HG03280 (cell line): Measurements from ENCODE around the gene LRTM2.
A peak's percentile ranks its signal among the peaks of the same experiment; 100 is the strongest.
"Not testable (repeated sequence)": the region's sequence is repeated elsewhere in the genome, so short reads cannot be mapped to it uniquely, and the experiment has no call there.

Experiments
- ATAC-seq: cut with Tn5 transposase; IDR thresholded peaks from one replicate; pipeline ENCODE4 v1.9.1; 2021; ENCODE audit warnings: mild to moderate bottlenecking, moderate library complexity; ENCODE audit not compliant: unreplicated experiment

LRTM2 gene

DNA sequence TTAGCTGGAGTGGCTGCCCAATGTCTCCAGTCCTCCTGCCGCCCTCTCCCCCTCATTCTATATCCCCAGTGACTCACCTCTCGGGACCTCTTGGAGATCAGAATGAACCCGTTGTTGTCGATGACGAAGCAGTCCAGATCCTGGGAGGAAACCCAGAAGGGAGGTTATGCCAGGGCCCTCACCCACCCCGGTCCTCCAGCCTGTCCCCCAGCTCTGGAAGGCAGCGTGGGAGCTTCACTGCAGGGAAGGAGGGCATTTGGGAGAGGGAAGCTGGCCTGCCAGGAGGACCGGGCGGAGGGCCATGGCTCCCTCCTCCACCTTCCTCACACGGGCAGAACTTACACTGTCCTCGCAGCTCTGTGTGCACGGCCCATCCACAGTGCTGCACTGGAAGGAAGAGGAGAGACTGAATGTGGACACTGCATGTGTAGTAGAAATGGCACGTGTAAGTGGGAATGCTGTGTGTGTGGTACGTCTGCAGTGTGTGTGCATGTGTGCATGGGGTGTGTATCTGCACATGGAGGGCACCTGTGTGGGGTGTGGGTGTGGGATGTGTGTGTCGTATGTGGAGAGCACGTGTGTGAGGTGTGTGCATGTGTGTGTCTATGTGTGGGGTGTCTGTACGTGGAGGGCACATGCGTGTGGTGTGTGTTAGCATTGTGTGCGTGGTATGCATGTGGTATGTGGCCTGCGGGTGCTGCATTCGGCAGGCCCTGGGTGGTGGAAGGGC lies 10.0 kb upstream of the LRTM2 start:
- ATAC-seq, result no peak

DNA sequence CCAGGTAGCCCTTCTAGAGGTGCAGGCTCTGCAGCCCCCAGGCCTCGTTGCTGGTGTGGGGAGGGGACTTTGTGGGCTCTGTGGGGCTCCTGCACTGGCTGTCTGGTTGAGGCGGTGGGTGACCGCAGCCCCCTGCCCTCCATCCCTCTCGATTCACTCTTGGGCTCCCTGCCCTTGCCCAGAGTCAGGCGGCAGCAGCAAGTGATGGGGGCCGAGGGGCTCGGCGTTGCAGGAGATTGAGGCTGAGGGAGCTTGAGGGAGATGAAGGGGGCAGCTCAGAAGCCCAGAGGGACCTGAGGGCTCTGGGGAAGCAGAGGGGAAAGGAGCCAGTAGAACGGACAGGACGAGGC lies 9.5 kb upstream of the LRTM2 start:
- ATAC-seq, result no peak

DNA sequence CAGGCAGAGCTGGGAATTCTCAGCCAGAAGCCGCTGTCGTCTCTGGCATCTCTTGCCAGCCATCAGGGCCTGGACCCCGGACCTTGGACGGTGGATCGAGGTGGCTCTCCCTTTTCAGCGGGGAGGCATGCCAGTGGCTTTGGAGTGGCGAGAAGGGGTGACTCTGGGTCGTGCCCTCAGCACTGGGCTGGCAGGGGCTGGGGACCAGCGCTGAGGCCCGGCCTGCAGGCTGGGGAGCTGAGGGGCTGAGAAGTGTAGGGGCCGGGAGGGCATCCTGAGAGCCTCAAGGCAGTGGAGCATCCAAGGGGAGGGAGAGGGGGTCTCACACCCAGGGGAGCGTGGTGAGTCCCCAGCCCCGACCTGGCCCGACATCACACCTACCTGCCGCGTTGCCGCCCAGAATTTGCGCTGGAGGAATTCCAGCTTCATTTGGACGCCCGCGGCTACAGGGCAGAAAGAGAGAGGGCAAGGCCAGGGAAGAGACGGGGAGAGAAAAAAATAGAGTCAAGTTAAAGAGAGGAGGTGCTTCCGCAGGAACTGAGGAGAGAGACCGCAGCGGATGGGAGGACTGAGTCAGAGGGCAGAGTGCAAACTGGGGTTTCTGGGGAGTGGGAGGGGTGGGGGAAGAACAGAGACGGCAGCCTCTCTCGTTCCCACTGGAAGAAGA lies 9.0 kb upstream of the LRTM2 start:
- ATAC-seq, result no peak

DNA sequence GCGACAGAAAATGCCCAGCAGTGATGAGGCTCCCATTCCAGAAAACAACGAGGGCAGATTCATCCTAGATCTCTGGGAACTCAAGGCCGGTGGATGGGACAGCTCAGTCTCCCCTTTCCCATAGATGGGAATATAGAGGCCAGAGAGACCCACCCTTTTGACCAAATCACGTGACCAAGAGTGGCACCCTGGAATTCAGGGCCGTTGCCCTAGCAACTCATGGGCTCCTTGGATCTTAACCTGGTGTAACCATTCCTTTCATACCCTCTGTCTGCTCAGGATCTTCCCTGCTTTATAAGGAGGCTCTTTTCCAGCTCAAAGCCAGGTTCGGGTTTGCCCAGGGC lies 8.4 kb upstream of the LRTM2 start:
- ATAC-seq, result no peak

DNA sequence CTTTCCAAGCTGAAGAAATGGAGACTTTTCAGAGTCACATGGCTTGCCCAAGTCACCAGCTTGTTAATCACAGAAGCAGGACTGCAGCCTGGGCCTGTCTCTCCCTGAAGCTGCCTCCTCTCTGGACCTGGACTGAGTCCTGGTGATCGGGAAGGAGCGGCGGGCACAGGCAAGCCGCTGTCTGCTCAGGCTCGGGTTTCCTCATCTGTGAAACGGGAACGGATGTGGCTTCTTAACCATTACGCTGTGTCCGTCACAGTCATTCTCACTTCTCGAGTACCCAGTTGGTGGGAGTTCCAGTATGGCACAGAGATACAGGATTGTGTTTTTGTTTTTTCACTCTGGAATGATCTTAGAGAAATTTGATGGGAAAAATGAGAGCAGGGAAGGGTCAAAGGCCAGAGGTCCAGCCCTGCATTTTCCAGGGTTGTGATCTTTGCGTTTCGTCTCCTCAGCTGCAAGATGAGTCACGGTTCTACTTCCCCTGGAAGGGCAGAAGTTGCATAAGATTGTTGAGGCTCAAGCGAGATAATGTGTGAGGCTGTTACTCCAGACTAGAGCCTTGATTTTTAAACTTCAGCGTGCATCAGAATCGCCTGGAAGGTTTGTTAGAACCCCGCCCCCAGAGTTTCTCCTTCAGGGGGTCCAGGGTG lies 7.6 kb upstream of the LRTM2 start:
- ATAC-seq, result peak; percentile 64

DNA sequence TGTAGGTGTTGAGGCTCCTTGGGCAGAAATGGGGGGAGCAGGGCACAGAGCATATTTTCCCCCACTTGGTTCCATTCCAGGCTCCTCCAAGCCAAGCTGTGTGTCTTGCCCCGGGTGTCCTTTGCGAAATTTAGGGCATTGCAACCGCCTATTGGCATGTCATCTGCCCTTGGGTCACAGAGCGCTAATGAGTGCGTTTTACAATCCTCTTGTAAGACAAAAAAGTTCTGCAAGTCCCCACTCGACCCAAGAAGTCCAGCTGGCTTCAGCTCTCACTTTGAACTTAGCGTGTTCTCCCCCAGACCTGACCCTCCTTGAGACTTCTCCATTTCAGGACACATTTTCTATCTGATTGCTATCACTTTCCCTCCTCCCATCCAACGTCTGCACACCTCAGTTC lies 6.1 kb upstream of the LRTM2 start:
- no peak for ATAC-seq

DNA sequence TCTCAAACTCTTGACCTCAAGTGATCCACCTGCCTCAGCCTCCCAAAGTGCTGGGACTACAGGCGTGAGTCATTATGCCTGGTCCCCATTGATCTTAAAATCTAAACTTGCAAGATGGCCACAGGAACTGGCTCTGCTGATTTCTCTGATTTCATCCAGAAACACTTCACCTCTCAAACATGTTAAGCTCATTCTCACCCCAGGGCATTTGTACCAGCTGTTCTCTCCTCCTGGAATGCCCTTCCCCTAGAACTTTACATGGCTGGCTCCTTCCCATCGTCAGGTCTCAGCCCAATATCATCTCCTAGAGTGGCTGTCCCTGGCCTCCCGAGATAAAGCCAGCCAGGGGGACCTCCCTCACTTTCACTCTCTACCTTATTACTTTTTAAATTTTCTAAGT lies 5.3 kb upstream of the LRTM2 start:
- no peak for ATAC-seq

DNA sequence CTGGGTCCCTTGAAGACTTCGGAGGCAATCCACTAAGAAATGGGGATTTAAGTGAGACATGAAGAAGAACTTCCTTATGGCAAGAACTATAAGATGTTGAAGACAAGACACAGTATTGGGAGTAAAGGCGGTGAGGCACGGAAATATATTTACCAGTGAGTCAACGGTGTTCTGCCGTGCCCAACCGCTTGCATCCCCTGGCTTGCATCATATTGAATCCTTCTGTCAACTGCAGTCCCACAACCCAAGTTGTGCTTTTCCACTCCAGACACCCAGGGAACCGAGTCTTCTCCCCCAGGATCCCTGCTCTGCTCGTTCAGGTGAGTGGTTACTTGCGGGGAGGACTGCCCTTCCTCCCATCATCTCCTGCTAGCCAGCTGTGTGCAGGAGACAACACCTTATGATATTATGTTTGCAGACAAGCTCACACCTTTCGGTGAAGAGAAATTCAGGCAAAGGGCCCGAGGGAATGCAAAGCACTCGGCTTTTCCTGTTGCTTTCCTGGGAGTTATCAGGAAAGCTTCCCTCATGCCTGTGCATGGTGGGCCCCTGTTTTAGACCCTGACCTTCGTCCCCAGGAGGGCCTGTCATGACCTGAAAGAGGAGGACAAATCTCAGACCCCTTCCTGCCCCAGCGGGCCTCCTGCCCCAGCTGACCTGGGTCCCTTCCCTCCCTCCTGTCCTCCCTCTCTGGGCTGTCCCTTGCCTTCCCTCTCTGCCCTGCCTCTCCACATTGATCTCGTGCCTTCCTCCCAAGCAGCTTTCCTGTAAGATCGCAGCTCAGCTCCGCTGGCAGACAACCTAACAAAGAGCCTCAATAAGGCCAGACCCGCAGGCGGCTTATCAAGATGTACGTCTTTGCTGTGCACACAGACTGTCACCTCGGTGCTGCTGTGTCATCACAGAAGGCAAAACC lies 4.3 kb upstream of the LRTM2 start:
- ATAC-seq, result no peak

DNA sequence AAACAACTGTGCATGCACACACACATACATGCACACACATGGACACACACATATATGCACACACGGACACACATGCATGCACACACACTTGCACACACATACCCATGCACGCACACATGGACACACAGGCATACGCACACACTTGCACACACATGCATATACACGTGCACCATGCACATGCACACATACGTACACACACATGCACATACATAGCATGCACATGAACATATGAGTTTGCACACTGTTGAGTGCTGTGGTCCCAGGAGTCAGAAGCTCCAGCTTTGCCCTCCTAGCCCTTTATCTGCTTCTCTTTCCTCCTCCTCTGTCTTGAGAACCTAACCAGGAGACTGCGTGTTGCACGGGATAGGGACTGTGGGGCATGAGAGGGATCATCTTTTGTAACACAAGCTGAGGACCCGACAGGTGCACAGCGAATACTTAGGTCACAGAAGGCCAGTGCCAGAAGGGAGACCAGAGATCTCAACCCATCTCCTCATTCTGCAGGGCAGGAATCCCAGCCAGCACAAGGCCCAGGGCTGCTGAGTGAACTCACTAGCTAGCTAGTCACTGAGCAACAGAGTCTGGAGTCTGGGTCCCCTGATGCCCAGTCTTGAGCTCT lies 3.5 kb upstream of the LRTM2 start:
- ATAC-seq, result no peak

DNA sequence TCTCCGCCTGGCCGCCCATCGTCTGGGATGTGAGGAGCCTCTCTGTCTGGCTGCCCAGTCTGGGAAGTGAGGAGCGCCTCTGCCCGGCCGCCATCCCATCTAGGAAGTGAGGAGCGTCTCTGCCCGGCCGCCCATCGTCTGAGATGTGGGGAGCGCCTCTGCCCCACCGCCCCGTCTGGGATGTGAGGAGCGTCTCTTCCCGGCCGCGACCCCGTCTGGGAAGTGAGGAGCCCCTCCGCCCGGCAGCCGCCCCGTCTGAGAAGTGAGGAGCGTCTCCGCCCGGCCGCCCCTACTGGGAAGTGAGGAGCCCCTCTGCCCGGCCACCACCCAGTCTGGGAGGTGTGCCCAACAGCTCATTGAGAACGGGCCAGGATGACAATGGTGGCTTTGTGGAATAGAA lies 2.4 kb upstream of the LRTM2 start:
- not testable (repeated sequence) for ATAC-seq

DNA sequence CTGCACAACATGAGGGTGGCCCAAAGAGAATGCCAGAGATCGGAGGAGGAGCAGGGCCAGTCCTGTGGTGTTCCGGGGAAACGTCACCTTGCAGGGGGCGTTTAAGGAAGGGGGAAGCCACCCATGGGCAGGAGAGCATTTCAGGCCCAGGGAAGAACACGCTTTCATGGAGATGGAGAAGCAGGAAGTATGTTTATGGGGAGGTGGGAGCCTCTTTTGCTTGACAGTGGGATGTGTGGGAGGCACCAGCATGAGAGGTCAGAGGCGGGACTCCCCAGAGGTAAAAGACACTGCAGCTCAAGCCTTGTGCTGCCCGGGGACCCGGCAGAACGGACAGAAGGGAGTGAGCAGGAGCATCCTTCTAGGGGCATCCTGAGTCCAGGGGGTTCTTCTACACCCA lies 1.3 kb upstream of the LRTM2 start:
- no peak for ATAC-seq

DNA sequence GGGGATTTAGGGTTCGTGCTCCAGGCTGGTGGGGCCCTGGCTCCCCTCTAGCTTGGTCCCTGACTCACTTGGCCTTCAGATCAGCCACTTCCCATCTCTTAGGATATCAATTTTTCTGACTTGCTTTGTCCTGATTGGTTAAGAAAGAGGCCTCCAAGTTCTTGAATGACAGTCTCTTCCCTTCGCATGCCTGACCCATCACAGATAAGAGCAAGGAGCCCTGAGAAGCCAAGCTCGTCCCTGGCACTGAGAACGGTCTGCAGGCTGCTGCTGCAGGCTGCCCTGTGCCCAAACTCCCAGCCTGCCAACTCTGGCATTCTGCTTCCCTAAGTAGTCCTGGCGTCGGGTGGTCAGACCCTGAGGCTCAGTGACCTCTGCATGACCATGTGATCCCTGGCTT lies 794 bp upstream of the LRTM2 start:
- no peak for ATAC-seq

DNA sequence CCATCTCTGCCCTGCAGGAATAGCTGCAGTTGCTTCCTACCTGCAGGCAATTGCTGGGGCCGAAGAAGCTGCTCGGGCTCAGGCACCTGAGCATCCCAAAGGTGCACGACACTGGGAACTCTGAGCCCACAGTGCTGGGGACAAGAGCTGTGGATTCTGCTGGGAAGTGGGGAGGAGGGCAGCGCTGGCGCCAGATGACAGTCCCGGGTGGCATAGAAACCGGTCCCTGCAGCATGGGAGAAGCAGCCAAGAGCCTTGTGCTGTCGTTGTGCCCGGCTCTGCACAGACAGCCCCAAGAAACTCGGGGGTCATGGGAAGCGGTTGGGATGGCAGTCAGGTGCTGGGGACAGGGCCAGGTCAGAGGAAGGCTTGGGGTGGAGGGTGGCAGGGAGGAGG lies 529 bp downstream of the LRTM2 start:
- no peak for ATAC-seq

DNA sequence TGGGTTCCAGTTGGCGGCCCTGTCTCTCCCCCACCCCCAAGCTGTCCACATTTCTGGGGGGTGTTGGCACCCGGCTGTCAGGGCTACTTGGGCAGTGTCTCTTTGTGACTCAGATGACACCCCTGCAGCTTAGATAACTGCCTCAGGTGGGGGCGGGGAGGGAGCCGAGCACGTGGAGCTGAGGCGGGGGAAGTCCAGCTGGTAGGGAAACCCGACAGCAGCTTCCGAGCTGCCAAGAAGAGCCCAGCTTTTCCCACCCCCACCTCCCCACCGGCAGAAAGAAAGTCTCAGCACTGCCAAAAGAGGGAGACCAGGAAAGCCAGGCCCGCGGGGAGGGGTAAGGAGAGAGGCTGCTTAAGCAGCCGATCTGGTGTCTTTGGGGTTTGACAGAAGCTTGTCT lies 1.4 kb downstream of the LRTM2 start:
- no peak for ATAC-seq

DNA sequence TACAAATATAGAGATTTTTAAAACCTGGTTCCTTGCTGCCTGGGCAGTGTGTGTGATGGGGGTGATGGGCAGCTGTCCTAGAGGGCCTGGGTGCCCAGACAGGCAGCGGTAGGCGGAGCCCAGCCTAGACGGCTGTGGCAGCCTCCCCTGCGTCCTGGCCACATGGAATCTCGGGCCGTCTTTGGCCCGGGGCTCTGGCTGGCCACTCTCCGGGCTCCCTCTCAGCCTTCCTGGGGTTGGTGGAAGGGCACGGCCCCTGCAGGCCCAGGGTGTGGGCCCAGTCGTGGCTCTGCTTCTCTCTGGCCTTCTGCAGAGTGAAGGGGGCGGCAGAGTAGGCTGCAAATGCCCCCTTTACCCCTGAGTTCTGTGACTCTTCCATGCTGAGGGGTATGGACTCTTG lies 2.3 kb downstream of the LRTM2 start:
- ATAC-seq, result no peak

DNA sequence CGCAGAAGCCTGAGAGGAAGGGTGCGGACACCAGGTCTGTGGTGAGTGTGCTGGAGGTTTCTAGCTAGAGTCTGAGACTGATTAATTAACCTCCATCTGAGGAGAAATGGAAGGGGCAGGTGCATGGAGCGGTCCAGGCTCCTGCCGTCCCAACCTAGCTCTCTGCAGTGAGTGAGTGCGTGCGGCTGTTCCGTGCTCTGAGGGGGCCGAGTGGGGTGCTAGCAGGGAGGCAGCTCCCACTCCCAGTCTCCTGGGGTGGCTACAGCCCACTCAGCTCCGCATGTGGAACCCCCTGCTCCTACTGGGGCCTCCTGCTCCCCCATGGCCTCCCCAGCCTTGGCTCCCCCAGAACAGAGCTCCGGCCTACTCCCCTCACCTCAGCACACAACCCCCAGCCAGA lies 2.9 kb downstream of the LRTM2 start:
- ATAC-seq, result no peak

DNA sequence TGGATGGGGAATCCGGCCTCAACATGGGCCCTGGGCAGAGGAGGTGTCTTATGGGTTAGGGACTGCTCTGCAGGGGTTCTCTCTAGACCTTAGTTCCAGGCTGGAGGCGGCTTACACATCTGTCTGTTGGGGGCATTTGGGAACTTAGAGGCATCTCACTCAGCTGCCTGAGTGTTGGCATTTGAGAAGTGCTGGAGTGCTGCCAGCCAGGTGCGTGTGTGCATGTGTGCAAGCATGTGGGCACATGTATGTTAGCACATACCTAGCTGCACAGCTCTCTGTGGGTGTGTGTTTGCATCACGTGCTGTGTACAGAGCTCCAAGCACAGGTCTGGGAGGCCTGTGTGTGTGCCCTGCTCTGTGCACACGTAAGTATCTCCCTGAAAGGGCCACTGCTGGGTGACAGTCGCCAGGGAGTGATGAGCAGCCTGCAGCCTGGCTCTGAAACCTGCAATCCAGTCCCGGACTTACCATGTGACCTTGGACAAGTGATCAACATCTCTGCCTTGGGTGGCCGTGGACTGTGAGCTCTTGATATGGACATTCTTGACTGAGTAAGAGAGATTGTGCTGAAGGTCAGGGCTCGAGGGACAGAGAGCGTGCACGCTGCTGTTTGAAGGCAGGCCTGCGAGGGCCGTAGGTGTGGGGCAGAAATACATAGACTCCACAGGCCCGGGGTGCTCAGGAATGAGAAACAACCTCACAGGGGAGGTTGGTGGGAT lies 5.2 kb downstream of the LRTM2 start:
- ATAC-seq, result no peak

DNA sequence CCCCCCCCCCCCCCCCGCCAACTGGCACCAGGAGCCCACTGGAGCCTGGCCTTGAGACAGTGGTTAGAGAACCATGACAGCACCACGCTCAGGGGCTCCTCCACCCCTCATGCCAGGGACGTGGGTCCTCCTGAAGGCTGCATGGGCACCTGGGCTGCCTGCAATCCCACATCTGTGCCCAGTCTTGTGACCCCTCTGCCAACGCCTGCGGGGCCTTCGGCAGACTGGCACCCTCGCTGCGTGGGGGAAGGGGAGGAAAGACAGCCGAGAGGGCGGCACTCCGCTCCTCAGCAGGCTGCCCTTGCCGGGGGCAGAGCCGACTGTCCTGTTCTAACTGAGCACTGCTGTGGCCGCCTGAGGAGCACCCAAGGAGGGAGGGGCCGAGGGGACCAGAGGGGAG lies 6.0 kb downstream of the LRTM2 start:
- ATAC-seq, result no peak

DNA sequence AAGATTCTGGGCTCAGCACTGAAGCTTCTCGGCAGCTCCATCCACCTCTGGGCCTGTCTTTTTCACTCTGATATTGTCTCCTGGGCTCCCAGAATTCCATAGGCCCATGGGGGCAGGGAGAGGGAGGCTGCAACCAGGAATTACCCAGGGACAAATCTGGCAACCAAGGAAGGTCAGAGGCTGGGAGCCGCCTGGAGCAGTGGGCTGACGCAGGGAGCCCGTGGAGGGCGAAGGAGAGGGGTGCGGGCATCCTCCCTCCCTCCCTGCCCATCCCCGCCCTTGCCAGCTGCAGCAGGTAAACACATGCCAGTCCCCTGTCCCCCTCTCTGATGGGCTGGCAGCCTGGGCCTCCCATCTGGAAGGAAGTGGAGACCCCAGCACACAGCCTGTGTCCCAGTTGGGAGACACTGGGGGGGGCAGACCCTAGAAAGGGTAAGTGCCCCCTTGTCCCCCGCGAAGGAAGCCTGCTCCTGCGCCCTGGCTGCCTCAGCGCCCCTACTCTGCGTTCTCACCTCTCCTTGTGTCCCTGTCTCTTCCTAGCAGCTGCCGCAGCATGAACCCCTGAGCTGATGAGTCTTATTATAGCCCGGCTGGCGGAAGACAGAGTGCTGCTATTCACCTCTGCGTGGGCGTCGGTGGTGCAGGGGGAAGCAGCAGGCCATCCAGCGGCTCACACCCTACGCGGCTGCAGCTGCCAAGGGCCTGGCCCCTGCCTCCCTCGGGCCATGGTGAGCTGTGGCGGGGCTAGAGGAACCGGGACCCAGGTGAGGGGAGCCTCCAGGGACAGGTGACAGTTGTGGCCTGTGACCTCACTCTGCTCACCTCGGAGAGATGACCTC lies 6.7 kb downstream of the LRTM2 start:
- ATAC-seq, result no peak
